Prostate gland (tissue), 2 donors: ENCODE data around the gene MYO1B.
A peak's percentile ranks its signal among the peaks of the same experiment; 100 is the strongest.

Experiments used
- POLR2A ChIP-seq: fragments of 450-650 bp; IDR thresholded peaks from one replicate; pipeline ENCODE4 v1.6.1; 2016; ENCODE audit warnings: antibody characterized with exemption, mild to moderate bottlenecking
- POLR2AphosphoS5 ChIP-seq: sonication (generic); formaldehyde crosslinking; IDR thresholded peaks from one replicate; pipeline ENCODE4 v1.6.1; 2017; ENCODE audit warnings: antibody characterized with exemption
- TF ChIP-seq, protein P1 (sequence below), 4 experiments: fragments of 200-600 bp in 2 of 4; fragments of 450-650 bp in 2 of 4; sonication (generic) in 2 of 4; IDR thresholded peaks; 1 replicate in 3 of 4; 2 replicates in 1 of 4; pipeline ENCODE4 v1.5.1; 2016 to 2019; ENCODE audit warnings: antibody characterized with exemption in 4 of 4, mild to moderate bottlenecking in 2 of 4, moderate library complexity in 2 of 4

DNA sequence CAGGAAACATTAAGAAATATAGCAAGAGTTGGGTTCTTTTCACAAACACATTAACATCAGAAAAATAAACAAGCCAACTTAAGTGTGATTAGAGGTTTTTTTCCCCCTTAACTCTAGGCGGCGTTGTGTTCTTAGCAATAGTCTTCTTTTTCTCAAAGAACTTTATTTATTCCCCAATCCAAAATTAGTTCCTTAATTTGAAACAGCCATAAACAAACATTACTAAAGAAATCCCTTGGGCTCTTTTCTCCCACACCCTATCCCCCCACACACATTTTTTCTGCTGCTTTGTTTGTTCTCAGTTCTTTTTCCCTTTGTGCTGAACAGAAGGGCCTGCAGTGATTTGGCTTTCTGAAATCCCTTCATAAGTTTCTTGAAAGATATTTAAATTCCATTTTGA lies 13.2 kb upstream of the MYO1B start:
- TF ChIP-seq, protein P1, sequence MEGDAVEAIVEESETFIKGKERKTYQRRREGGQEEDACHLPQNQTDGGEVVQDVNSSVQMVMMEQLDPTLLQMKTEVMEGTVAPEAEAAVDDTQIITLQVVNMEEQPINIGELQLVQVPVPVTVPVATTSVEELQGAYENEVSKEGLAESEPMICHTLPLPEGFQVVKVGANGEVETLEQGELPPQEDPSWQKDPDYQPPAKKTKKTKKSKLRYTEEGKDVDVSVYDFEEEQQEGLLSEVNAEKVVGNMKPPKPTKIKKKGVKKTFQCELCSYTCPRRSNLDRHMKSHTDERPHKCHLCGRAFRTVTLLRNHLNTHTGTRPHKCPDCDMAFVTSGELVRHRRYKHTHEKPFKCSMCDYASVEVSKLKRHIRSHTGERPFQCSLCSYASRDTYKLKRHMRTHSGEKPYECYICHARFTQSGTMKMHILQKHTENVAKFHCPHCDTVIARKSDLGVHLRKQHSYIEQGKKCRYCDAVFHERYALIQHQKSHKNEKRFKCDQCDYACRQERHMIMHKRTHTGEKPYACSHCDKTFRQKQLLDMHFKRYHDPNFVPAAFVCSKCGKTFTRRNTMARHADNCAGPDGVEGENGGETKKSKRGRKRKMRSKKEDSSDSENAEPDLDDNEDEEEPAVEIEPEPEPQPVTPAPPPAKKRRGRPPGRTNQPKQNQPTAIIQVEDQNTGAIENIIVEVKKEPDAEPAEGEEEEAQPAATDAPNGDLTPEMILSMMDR (IDR thresholded peaks at IDR 0.05): peak in 3 of 4 experiments; percentile 24 to 43 (median 32)
- TF ChIP-seq POLR2A (no peak), POLR2AphosphoS5 (no peak)
